Thoracic aorta (tissue), 2 donors: ENCODE results near the gene APCDD1L. TPM values are rescaled to one million over a fixed set of nuclear protein-coding genes. Genes with fewer than 3 reads are reported as not detected.

ENCODE experiments used
- ATAC-seq: fragments of 150-250 bp; one replicate; pipeline ENCODE4 v1.8.0; 2017; ENCODE audit warnings: low read depth; ENCODE audit not compliant: insufficient number of reproducible peaks, low FRiP score
- DNase-seq: peaks from one replicate; pipeline ENCODE4 v3.0.0-alpha.2; 2020; ENCODE audit warnings: low spot score
- H3K27ac ChIP-seq, 2 donors: fragments of 200-600 bp; sonication (generic); 1 replicate in 1 of 2; 2 replicates in 1 of 2; pipeline ENCODE4 v1.5.1; 2016; ENCODE audit warnings: mild to moderate bottlenecking in 2 of 2, moderate library complexity in 2 of 2
- H3K27me3 ChIP-seq: fragments of 200-600 bp; sonication (generic); replicated peaks from 2 replicates; pipeline ENCODE4 v1.6.0; 2016; ENCODE audit warnings: mild to moderate bottlenecking; ENCODE audit not compliant: insufficient read depth
- H3K36me3 ChIP-seq: fragments of 200-600 bp; sonication (generic); one replicate; pipeline ENCODE4 v1.5.1; 2016
- H3K4me1 ChIP-seq, 2 donors: fragments of 200-600 bp; sonication (generic); 1 replicate in 1 of 2; 2 replicates in 1 of 2; pipeline versions ENCODE4 v1.5.1 to v1.6.0; 2016; ENCODE audit warnings: low read depth in 2 of 2, mild to moderate bottlenecking in 1 of 2; ENCODE audit not compliant: control insufficient read depth in 1 of 2
- H3K4me3 ChIP-seq: fragments of 200-600 bp; sonication (generic); 2 replicates; pipeline ENCODE4 v1.5.1; 2016; ENCODE audit warnings: mild to moderate bottlenecking
- H3K9me3 ChIP-seq: fragments of 200-600 bp; sonication (generic); 2 replicates; pipeline ENCODE4 v1.5.1; 2016
- CTCF ChIP-seq: fragments of 200-600 bp; sonication (generic); IDR thresholded peaks from one replicate; pipeline ENCODE4 v1.5.1; 2019; ENCODE audit warnings: antibody characterized with exemption
- total RNA-seq, 2 donors: library from RNA; depleted of rRNA; stranded (reverse); fragments of >200 nt; gene quantifications; one replicate each; pipeline versions ENCODE4 v1.1.0 to v1.2.3, GENCODE V29; 2016

The APCDD1L gene
- total RNA-seq, 2 donors from 2014 or later, result 9.2 to 12.9 TPM

DNA sequence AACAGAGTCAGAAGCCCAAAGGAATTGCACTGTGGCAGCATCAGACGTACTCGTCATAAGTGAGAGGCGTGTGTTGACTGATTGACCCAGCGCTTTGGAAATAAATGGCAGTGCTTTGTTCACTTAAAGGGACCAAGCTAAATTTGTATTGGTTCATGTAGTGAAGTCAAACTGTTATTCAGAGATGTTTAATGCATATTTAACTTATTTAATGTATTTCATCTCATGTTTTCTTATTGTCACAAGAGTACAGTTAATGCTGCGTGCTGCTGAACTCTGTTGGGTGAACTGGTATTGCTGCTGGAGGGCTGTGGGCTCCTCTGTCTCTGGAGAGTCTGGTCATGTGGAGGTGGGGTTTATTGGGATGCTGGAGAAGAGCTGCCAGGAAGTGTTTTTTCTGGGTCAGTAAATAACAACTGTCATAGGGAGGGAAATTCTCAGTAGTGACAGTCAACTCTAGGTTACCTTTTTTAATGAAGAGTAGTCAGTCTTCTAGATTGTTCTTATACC is 70.4 kb downstream of the APCDD1L start:
- Histone ChIP-seq H3K27me3 (no peaks in the 10 kb centered on the region), H3K9me3 (no peaks in the 10 kb centered on the region), H3K4me1 (no peaks in the 10 kb centered on the region), H3K4me3 (no peak overlapping the region), H3K27ac (no peak overlapping the region), H3K36me3 (peaks cover 19% of the 10 kb centered on the region)
- ATAC-seq (no peak), DNase-seq (no peak)
- no peak for TF ChIP-seq CTCF

GRCh38 chr20:58441723-58442122 is 73.5 kb downstream of the APCDD1L start:
- H3K27me3 ChIP-seq, result no peaks in the 10 kb centered on the region
- ATAC-seq (no peak), DNase-seq (no peak)
- peaks cover 23% of the 10 kb centered on the region for H3K36me3 ChIP-seq
- no peaks in the 10 kb centered on the region for H3K9me3 ChIP-seq
- TF ChIP-seq CTCF, result no peak
- H3K4me3 ChIP-seq, result no peak overlapping the region
- no peak overlapping the region for H3K27ac ChIP-seq
- no peaks in the 10 kb centered on the region for H3K4me1 ChIP-seq

- DNase-seq, result no peak
- Histone ChIP-seq H3K27me3 (no peaks in the 10 kb centered on the region), H3K27ac (no peak overlapping the region), H3K4me1 (no peaks in the 10 kb centered on the region), H3K36me3 (peaks cover 17% of the 10 kb centered on the region), H3K4me3 (no peak overlapping the region), H3K9me3 (no peaks in the 10 kb centered on the region)
- TF ChIP-seq CTCF, result no peak
- no peak for ATAC-seq
Measured at GRCh38 chr20:58440021-58440767, 75.0 kb downstream of the APCDD1L start.

DNA sequence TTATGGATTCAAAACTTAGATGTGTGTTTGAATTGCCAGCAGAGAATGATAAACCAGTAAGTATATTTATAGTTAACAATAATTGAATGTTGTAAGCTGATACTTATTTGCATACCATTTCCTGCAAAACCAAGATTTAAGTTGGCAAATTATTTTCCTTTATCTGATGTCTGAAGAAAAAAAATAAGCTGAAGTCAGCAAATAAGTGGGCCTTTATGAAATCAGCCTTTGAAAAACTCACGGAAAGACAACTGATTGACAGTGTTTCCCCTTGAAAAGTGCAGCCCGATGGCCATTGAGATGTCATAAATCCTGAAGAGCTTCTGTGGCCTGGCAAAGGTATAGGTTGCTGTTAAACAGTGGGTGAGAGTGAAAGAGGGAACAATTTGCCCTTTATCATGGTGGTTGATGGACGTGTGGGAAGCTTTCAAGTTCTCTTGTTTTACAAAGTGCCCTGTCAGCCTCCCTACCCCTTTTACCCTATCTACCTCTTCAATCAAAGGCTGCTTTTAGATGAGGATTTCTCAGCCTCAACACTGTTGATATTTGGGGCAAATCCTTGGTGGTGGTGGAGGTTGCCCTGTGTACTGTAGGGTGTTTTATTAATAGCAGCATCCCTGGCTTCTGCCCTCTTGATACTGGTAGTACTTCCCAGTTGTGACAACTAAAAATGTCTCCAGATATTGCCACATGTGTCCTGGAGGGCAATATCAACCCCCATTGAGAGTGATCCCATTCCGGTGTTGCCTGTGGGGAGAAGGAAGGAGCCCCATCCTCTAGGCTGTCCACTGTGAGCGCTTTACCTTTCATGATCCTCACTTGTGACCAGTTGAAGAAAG is 76.0 kb downstream of the APCDD1L start:
- no peaks in the 10 kb centered on the region for H3K4me1 ChIP-seq

More for the DNA sequence above, 76.0 kb downstream of the APCDD1L start:
- no peak for ATAC-seq
- Histone ChIP-seq H3K27ac (no peak overlapping the region), H3K4me3 (no peak overlapping the region), H3K36me3 (peaks cover 14% of the 10 kb centered on the region), H3K27me3 (no peaks in the 10 kb centered on the region), H3K9me3 (no peaks in the 10 kb centered on the region)
- no peak for DNase-seq
- no peak for TF ChIP-seq CTCF
